SK-N-SH (cell line): ENCODE data around the gene BLOC1S1.

ENCODE experiments used
- RCOR1 ChIP-seq: fragments of 150-350 bp; IDR thresholded peaks from 2 replicates; pipeline ENCODE4 v1.6.1; 2017; ENCODE audit warnings: antibody characterized with exemption, low read length
- TF ChIP-seq, protein P1 (sequence below): IDR thresholded peaks from 2 replicates; pipeline ENCODE4 v1.6.1; 2012; ENCODE audit warnings: mild to moderate bottlenecking, low read depth, low read length, moderate library complexity
- TF ChIP-seq, protein P2 (sequence below): fragments of 200-600 bp; sonication (generic); IDR thresholded peaks from 2 replicates; pipeline ENCODE4 v1.6.1; 2017; ENCODE audit warnings: antibody characterized with exemption, mild to moderate bottlenecking, moderate library complexity

DNA sequence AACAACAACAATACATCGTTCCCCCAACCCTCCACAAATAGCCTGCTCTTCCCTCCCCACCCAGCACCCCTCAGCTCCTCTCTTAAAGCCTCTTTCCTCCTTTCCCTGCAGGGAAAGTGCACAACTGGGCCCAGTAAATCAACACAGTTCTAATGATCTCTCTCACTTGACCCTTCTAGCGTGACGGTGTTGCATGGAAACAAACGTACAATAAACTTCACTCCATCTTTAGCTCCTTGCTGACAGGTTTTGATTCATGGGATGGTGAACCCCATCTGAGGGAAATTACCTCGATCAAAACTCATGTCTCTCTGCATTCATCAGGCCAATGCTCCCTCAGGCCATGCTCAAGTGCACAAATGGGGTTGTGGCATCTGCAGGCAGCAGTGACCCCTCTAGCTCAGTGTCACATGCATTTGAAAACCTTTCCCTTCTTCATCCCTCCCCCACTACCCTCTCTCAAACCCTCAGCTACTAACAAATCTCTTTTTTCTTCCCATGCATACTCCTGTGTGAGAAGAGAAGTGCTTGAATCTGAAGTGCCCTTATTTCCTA is 50.0 kb downstream of the BLOC1S1 start:
- TF ChIP-seq, protein P1, sequence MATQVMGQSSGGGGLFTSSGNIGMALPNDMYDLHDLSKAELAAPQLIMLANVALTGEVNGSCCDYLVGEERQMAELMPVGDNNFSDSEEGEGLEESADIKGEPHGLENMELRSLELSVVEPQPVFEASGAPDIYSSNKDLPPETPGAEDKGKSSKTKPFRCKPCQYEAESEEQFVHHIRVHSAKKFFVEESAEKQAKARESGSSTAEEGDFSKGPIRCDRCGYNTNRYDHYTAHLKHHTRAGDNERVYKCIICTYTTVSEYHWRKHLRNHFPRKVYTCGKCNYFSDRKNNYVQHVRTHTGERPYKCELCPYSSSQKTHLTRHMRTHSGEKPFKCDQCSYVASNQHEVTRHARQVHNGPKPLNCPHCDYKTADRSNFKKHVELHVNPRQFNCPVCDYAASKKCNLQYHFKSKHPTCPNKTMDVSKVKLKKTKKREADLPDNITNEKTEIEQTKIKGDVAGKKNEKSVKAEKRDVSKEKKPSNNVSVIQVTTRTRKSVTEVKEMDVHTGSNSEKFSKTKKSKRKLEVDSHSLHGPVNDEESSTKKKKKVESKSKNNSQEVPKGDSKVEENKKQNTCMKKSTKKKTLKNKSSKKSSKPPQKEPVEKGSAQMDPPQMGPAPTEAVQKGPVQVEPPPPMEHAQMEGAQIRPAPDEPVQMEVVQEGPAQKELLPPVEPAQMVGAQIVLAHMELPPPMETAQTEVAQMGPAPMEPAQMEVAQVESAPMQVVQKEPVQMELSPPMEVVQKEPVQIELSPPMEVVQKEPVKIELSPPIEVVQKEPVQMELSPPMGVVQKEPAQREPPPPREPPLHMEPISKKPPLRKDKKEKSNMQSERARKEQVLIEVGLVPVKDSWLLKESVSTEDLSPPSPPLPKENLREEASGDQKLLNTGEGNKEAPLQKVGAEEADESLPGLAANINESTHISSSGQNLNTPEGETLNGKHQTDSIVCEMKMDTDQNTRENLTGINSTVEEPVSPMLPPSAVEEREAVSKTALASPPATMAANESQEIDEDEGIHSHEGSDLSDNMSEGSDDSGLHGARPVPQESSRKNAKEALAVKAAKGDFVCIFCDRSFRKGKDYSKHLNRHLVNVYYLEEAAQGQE: no peak
- TF ChIP-seq, protein P2, sequence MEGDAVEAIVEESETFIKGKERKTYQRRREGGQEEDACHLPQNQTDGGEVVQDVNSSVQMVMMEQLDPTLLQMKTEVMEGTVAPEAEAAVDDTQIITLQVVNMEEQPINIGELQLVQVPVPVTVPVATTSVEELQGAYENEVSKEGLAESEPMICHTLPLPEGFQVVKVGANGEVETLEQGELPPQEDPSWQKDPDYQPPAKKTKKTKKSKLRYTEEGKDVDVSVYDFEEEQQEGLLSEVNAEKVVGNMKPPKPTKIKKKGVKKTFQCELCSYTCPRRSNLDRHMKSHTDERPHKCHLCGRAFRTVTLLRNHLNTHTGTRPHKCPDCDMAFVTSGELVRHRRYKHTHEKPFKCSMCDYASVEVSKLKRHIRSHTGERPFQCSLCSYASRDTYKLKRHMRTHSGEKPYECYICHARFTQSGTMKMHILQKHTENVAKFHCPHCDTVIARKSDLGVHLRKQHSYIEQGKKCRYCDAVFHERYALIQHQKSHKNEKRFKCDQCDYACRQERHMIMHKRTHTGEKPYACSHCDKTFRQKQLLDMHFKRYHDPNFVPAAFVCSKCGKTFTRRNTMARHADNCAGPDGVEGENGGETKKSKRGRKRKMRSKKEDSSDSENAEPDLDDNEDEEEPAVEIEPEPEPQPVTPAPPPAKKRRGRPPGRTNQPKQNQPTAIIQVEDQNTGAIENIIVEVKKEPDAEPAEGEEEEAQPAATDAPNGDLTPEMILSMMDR: no peak
- no peak for TF ChIP-seq RCOR1
